Measurements from ENCODE around the gene HGD. TPM values are rescaled to one million over a fixed set of nuclear protein-coding genes. Genes with fewer than 3 reads are reported as not detected.

The HGD gene
- total and polyA plus RNA-seq, 2 of the 13 experiments (the other 11 are each of a cell fraction or from before 2014, with no cell fraction given) = 265 to 398 TPM

DNA sequence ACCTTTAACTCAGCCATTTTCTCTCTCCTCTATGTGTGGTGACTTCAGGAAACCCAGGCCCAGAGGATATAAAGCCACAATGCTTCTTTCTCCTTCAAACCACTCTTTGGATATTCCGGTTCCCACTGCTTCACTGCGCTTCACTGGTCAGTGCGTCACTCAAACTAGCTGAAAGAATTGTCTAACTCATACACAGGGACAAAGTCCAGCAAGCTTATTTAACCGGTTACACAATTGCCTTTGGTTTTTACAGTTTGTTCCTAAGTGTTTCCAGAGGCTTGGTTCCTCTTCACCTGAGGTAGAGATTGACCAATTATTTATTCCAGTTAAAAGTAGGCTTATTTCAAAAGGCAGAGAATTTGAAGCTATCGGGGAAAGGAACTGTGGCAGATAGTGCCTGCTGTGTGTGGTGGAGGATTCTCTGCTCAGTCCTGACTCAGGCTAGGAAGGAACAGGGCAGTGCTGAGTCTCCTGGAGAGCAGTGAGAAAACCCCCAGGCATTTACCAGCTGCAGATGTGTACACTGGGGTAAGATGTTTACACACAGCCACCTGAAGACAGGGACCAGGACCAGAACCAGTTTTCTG is at the start of gene HGD (continued):
- TF ChIP-seq YY1 (IDR thresholded peaks at IDR 0.05; ENCODE audit: insufficient read depth, insufficient replicate concordance, low read depth, low read length) (no peak), PPARG (CRISPR knock-in tag; conservative IDR thresholded peaks at IDR 0.05) (peak; percentile 72), KMT2A (CRISPR knock-in tag; IDR thresholded peaks at IDR 0.05) (peak; percentile 78), PBX2 (CRISPR knock-in tag; IDR thresholded peaks at IDR 0.05) (peak; percentile 82), CHCHD3 (CRISPR knock-in tag; IDR thresholded peaks at IDR 0.05) (no peak), ZBTB7A (CRISPR knock-in tag; IDR thresholded peaks at IDR 0.05) (no peak), CBFB (CRISPR knock-in tag; IDR thresholded peaks at IDR 0.05) (no peak), HNRNPLL (IDR thresholded peaks at IDR 0.05; ENCODE audit: low read depth, low read length, poor library complexity, severe bottlenecking) (no peak), AHDC1 (CRISPR knock-in tag; IDR thresholded peaks at IDR 0.05; ENCODE audit: borderline replicate concordance) (peak; percentile 85), ELF1 (CRISPR knock-in tag; IDR thresholded peaks at IDR 0.05) (peak; percentile 18; the same call in 1 of the 2 replicates), CSRNP2 (CRISPR knock-in tag; conservative IDR thresholded peaks at IDR 0.05; ENCODE audit: low read depth) (no peak), DNMT3B (CRISPR knock-in tag; conservative IDR thresholded peaks at IDR 0.05) (no peak)
- TF ChIP-seq, protein P1, sequence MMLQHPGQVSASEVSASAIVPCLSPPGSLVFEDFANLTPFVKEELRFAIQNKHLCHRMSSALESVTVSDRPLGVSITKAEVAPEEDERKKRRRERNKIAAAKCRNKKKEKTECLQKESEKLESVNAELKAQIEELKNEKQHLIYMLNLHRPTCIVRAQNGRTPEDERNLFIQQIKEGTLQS (CRISPR knock-in tag; IDR thresholded peaks at IDR 0.05) = peak; percentile 18; the same call in 1 of the 2 replicates
- TF ChIP-seq, protein P2, sequence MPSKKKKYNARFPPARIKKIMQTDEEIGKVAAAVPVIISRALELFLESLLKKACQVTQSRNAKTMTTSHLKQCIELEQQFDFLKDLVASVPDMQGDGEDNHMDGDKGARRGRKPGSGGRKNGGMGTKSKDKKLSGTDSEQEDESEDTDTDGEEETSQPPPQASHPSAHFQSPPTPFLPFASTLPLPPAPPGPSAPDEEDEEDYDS (CRISPR knock-in tag; IDR thresholded peaks at IDR 0.05) = peak; percentile 91
- TF ChIP-seq, protein P3, sequence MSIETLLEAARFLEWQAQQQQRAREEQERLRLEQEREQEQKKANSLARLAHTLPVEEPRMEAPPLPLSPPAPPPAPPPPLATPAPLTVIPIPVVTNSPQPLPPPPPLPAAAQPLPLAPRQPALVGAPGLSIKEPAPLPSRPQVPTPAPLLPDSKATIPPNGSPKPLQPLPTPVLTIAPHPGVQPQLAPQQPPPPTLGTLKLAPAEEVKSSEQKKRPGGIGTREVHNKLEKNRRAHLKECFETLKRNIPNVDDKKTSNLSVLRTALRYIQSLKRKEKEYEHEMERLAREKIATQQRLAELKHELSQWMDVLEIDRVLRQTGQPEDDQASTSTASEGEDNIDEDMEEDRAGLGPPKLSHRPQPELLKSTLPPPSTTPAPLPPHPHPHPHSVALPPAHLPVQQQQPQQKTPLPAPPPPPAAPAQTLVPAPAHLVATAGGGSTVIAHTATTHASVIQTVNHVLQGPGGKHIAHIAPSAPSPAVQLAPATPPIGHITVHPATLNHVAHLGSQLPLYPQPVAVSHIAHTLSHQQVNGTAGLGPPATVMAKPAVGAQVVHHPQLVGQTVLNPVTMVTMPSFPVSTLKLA (IDR thresholded peaks at IDR 0.05) = no peak
- TF ChIP-seq, protein P4, sequence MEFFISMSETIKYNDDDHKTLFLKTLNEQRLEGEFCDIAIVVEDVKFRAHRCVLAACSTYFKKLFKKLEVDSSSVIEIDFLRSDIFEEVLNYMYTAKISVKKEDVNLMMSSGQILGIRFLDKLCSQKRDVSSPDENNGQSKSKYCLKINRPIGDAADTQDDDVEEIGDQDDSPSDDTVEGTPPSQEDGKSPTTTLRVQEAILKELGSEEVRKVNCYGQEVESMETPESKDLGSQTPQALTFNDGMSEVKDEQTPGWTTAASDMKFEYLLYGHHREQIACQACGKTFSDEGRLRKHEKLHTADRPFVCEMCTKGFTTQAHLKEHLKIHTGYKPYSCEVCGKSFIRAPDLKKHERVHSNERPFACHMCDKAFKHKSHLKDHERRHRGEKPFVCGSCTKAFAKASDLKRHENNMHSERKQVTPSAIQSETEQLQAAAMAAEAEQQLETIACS (CRISPR knock-in tag; IDR thresholded peaks at IDR 0.05) = no peak

Measured in HepG2 (cell line).